DND-41 (cell line): Measurements from ENCODE around the gene EIF3I.

Experiments
- ATAC-seq: fragments of 200-7000 bp; cut with Tn5 transposase; 3 replicates; pipeline ENCODE4 v1.9.1; 2021; ENCODE audit warnings: low read depth; ENCODE audit not compliant: insufficient read depth
- DNase-seq: peaks from one replicate; pipeline ENCODE4 v3.0.0-alpha.2; 2020
- H2AFZ ChIP-seq: 2 replicates; pipeline ENCODE4 v1.6.0; 2012; ENCODE audit warnings: low read depth, low read length
- H3K27ac ChIP-seq: 2 replicates; pipeline ENCODE4 v1.5.1; 2012; ENCODE audit warnings: low read length, inconsistent platforms
- H3K27me3 ChIP-seq: fragments of 200-600 bp; sonication (generic); 2 replicates; pipeline ENCODE4 v1.6.0; 2012; ENCODE audit warnings: low read length, mild to moderate bottlenecking, inconsistent platforms; ENCODE audit not compliant: insufficient read depth, poor library complexity
- H3K36me3 ChIP-seq: 2 replicates; pipeline ENCODE4 v1.5.1; 2012; ENCODE audit warnings: low read length, inconsistent platforms; ENCODE audit not compliant: insufficient read depth
- H3K4me1 ChIP-seq: 2 replicates; pipeline ENCODE4 v1.5.1; 2012; ENCODE audit warnings: mild to moderate bottlenecking, low read length; ENCODE audit not compliant: insufficient read depth
- H3K4me2 ChIP-seq: 2 replicates; pipeline ENCODE4 v1.6.0; 2012; ENCODE audit warnings: mild to moderate bottlenecking, moderate library complexity, low read length, inconsistent platforms; ENCODE audit not compliant: insufficient read depth
- H3K4me3 ChIP-seq, 2 experiments: fragments of 200-600 bp in 1 of 2; shearing (Covaris generic) in 1 of 2; 2 replicates each; pipeline ENCODE4 v1.5.1; 2012 to 2016; ENCODE audit warnings: inconsistent platforms in 2 of 2, low read length in 2 of 2, mild to moderate bottlenecking in 2 of 2, low read depth in 1 of 2, moderate library complexity in 1 of 2
- H3K79me2 ChIP-seq: 2 replicates; pipeline ENCODE4 v1.6.0; 2012; ENCODE audit warnings: low read length, inconsistent platforms; ENCODE audit not compliant: insufficient read depth
- H3K9ac ChIP-seq: 2 replicates; pipeline ENCODE4 v1.6.0; 2012; ENCODE audit warnings: low read depth, mild to moderate bottlenecking, inconsistent platforms, low read length, moderate library complexity
- H3K9me3 ChIP-seq: 2 replicates; pipeline ENCODE4 v1.5.1; 2012; ENCODE audit warnings: low read length, moderate library complexity, mild to moderate bottlenecking, inconsistent platforms; ENCODE audit not compliant: insufficient read depth, severe bottlenecking
- H4K20me1 ChIP-seq: 2 replicates; pipeline ENCODE4 v1.6.0; 2012; ENCODE audit warnings: low read length; ENCODE audit not compliant: insufficient read depth
- EZH2 ChIP-seq: IDR thresholded peaks from 3 replicates; pipeline ENCODE4 v1.6.1; 2012; ENCODE audit warnings: borderline replicate concordance, low read depth, mild to moderate bottlenecking, moderate library complexity, low read length, inconsistent platforms; ENCODE audit not compliant: severe bottlenecking
- TF ChIP-seq, protein P1 (sequence below): IDR thresholded peaks from 2 replicates; pipeline ENCODE4 v1.5.1; 2012; ENCODE audit warnings: borderline replicate concordance, low read length, moderate library complexity, mild to moderate bottlenecking; ENCODE audit not compliant: poor library complexity, severe bottlenecking; ENCODE audit errors: extremely low read depth

The EIF3I gene

GRCh38 chr1:32242341-32242851 is 20.2 kb downstream of the EIF3I start:
- ATAC-seq: 0 out of 3 replicates have a peak, but pooled peaks have one; percentile 23
- Histone ChIP-seq H3K4me3 (no peak overlapping the region), H3K27ac (no peak overlapping the region), H3K4me1 (peaks cover 5% of the 10 kb centered on the region), H3K9ac (no peak overlapping the region), H3K4me2 (no peak overlapping the region), H2AFZ (no peak overlapping the region), H3K9me3 (no peaks in the 10 kb centered on the region), H3K36me3 (no peaks in the 10 kb centered on the region), H3K27me3 (no peaks in the 10 kb centered on the region), H3K79me2 (no peaks in the 10 kb centered on the region), H4K20me1 (no peaks in the 10 kb centered on the region)
- TF ChIP-seq, protein P1, sequence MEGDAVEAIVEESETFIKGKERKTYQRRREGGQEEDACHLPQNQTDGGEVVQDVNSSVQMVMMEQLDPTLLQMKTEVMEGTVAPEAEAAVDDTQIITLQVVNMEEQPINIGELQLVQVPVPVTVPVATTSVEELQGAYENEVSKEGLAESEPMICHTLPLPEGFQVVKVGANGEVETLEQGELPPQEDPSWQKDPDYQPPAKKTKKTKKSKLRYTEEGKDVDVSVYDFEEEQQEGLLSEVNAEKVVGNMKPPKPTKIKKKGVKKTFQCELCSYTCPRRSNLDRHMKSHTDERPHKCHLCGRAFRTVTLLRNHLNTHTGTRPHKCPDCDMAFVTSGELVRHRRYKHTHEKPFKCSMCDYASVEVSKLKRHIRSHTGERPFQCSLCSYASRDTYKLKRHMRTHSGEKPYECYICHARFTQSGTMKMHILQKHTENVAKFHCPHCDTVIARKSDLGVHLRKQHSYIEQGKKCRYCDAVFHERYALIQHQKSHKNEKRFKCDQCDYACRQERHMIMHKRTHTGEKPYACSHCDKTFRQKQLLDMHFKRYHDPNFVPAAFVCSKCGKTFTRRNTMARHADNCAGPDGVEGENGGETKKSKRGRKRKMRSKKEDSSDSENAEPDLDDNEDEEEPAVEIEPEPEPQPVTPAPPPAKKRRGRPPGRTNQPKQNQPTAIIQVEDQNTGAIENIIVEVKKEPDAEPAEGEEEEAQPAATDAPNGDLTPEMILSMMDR: no peak
- TF ChIP-seq EZH2: no peak
- DNase-seq: no peak

- Histone ChIP-seq H3K4me2 (peak within 1 kb of the TSS; percentile 41), H3K9ac (peak within 1 kb of the TSS; percentile 70; the same call in 1 of the 2 replicates)
- DNase-seq: no peak
Observed at GRCh38 chr1:32246888-32247273, 24.7 kb downstream of the EIF3I start, which contains the start of gene FAM167B. Gene FAM167B, plus strand, starts transcription at chr1:32247222. Its CDS starts 200 bp downstream, at chr1:32247422.

GRCh38 chr1:32247452-32247851 is 25.2 kb downstream of the EIF3I start:
- no peak for ATAC-seq
- H2AFZ ChIP-seq: peak overlapping the region; percentile 28; the same call in 1 of the 2 replicates

More at GRCh38 chr1:32246888-32247273, 24.7 kb downstream of the EIF3I start, which contains the start of gene FAM167B:
- Histone ChIP-seq H3K36me3 (no peaks in the 10 kb centered on the region; the same call in 1 of the 2 replicates), H3K27me3 (no peaks in the 10 kb centered on the region), H2AFZ (peak within 1 kb of the TSS; percentile 28; the same call in 1 of the 2 replicates), H3K27ac (peak within 1 kb of the TSS; percentile 98), H3K79me2 (peaks cover 12% of the 10 kb centered on the region), H4K20me1 (no peaks in the 10 kb centered on the region), H3K4me3 (no peak within 1 kb of the TSS), H3K4me1 (peaks cover 50% of the 10 kb centered on the region), H3K9me3 (no peaks in the 10 kb centered on the region)
- TF ChIP-seq, protein P1: no peak
- TF ChIP-seq EZH2: no peak
- no peak for ATAC-seq

More at GRCh38 chr1:32247452-32247851, 25.2 kb downstream of the EIF3I start:
- H3K4me3 ChIP-seq: no peak overlapping the region
- H3K4me2 ChIP-seq: no peak overlapping the region
- peak overlapping the region; percentile 70; the same call in 1 of the 2 replicates for H3K9ac ChIP-seq
- no peaks in the 10 kb centered on the region for H3K27me3 ChIP-seq
- no peak for DNase-seq
- H3K36me3 ChIP-seq: no peaks in the 10 kb centered on the region; the same call in 1 of the 2 replicates
- peak overlapping the region; percentile 98 for H3K27ac ChIP-seq
- peaks cover 17% of the 10 kb centered on the region for H3K79me2 ChIP-seq
- H3K9me3 ChIP-seq: no peaks in the 10 kb centered on the region
- TF ChIP-seq, protein P1: no peak
- TF ChIP-seq EZH2: no peak
- peaks cover 55% of the 10 kb centered on the region for H3K4me1 ChIP-seq
- H4K20me1 ChIP-seq: no peaks in the 10 kb centered on the region
